SK-N-SH (cell line): ENCODE results near the gene KCNJ12. TPM values are rescaled to one million over a fixed set of nuclear protein-coding genes. Genes with fewer than 3 reads are reported as not detected.

Experiments used
- CTCF ChIA-PET: fragments of 300-600, 350-600 bp; formaldehyde crosslinking; extraction: SDS; loops from one replicate; lab custom pipeline; 2021; lab: Yijun Ruan, JAX
- POLR2A ChIA-PET: fragments of 350-600 bp; sonication (Branson Sonifier 250); formaldehyde crosslinking; extraction: SDS; loops from one replicate; lab custom pipeline; 2020; ENCODE audit warnings: antibody characterized with exemption, inconsistent platforms; lab: Yijun Ruan, JAX
- DNase-seq: peaks from one replicate; pipeline ENCODE4 v3.0.0; 2012
- H2AFZ ChIP-seq: fragments of 200-600 bp; sonication (generic); 2 replicates; pipeline ENCODE4 v1.8.1; 2016; ENCODE audit warnings: antibody characterized with exemption, mild to moderate bottlenecking, low read depth
- H3F3A ChIP-seq: fragments of 200-600 bp; sonication (generic); replicated peaks from 2 replicates; pipeline ENCODE3; 2016; ENCODE audit warnings: antibody characterized with exemption, mild to moderate bottlenecking; ENCODE audit not compliant: insufficient read depth
- H3K27ac ChIP-seq, 2 experiments: fragments of 200-500 bp in 1 of 2; fragments of 200-600 bp in 1 of 2; sonication (Bioruptor generic) in 1 of 2; sonication (generic), shearing (Covaris generic) in 1 of 2; 2 replicates each; pipeline versions ENCODE4 v1.5.1 to v1.6.1; 2014 to 2016; ENCODE audit warnings: low read depth in 2 of 2, inconsistent platforms in 1 of 2, low read length in 1 of 2, mild to moderate bottlenecking in 1 of 2, mixed read lengths in 1 of 2
- H3K27me3 ChIP-seq: fragments of 200-600 bp; sonication (generic), shearing (Covaris generic); 2 replicates; pipeline ENCODE4 v1.6.1; 2016; ENCODE audit warnings: mixed run types; ENCODE audit not compliant: insufficient read depth
- H3K36me3 ChIP-seq, 2 experiments: fragments of 200-500 bp in 1 of 2; fragments of 200-600 bp in 1 of 2; sonication (Bioruptor generic) in 1 of 2; sonication (generic) in 1 of 2; replicated peaks in 1 of 2; 2 replicates each; pipeline versions ENCODE3 to v1.5.1; 2014 to 2016; ENCODE audit warnings: low read length in 1 of 2, mild to moderate bottlenecking in 1 of 2; ENCODE audit not compliant: insufficient read depth in 2 of 2, control insufficient read depth in 1 of 2
- H3K4me1 ChIP-seq, 2 experiments: fragments of 200-500 bp in 1 of 2; fragments of 200-600 bp in 1 of 2; sonication (Bioruptor generic) in 1 of 2; sonication (generic), shearing (Covaris generic) in 1 of 2; 2 replicates each; pipeline versions ENCODE4 v1.5.1 to v1.6.1; 2014 to 2016; ENCODE audit warnings: low read depth in 1 of 2, low read length in 1 of 2, mixed run types in 1 of 2; ENCODE audit not compliant: insufficient read depth in 2 of 2, control insufficient read depth in 1 of 2
- H3K4me2 ChIP-seq: fragments of 200-600 bp; sonication (generic), shearing (Covaris generic); 2 replicates; pipeline ENCODE4 v1.6.1; 2017; ENCODE audit warnings: mixed run types
- H3K4me3 ChIP-seq, 2 experiments: fragments of 200-500 bp in 1 of 2; fragments of 200-600 bp in 1 of 2; sonication (Bioruptor generic) in 1 of 2; sonication (generic), shearing (Covaris generic) in 1 of 2; 2 replicates each; pipeline versions ENCODE4 v1.5.1 to v1.8.1; 2014 to 2016; ENCODE audit warnings: low read depth in 2 of 2, inconsistent platforms in 1 of 2, low read length in 1 of 2, mild to moderate bottlenecking in 1 of 2, mixed read lengths in 1 of 2, moderate library complexity in 1 of 2
- H3K79me2 ChIP-seq: fragments of 200-600 bp; sonication (generic); 2 replicates; pipeline ENCODE4 v1.8.1; 2017; ENCODE audit warnings: mild to moderate bottlenecking; ENCODE audit not compliant: insufficient read depth
- H3K9ac ChIP-seq: fragments of 200-600 bp; sonication (generic); 2 replicates; pipeline ENCODE4 v1.6.1; 2017; ENCODE audit warnings: mixed run types
- H3K9me2 ChIP-seq: fragments of 200-600 bp; sonication (generic); 2 replicates; pipeline ENCODE4 v1.6.1; 2017; ENCODE audit warnings: mixed run types
- H3K9me3 ChIP-seq: fragments of 200-600 bp; sonication (generic); 2 replicates; pipeline ENCODE4 v1.6.1; 2017; ENCODE audit warnings: mixed run types, mild to moderate bottlenecking, moderate library complexity
- H4K20me1 ChIP-seq: fragments of 200-600 bp; sonication (generic); 2 replicates; pipeline ENCODE4 v1.6.1; 2017; ENCODE audit warnings: mild to moderate bottlenecking, mixed run types; ENCODE audit not compliant: insufficient read depth
- ELF1 ChIP-seq: IDR thresholded peaks from 2 replicates; pipeline ENCODE4 v1.4.0; 2012
- EZH2phosphoT487 ChIP-seq: fragments of 200-600 bp; sonication (generic); IDR thresholded peaks from 2 replicates; pipeline ENCODE4 v1.6.1; 2017; ENCODE audit warnings: low read depth, mixed run types, mild to moderate bottlenecking, antibody characterized with exemption, moderate library complexity, borderline replicate concordance
- FOSL2 ChIP-seq: IDR thresholded peaks from 2 replicates; pipeline ENCODE4 v1.4.0; 2012; ENCODE audit warnings: low read depth, mild to moderate bottlenecking, moderate library complexity, borderline replicate concordance
- FOXJ3 ChIP-seq: sonication (generic); formaldehyde crosslinking; IDR thresholded peaks from 2 replicates; pipeline ENCODE4 v1.5.1; 2020; ENCODE audit warnings: mild to moderate bottlenecking, missing genetic modification reagents
- GABPA ChIP-seq: IDR thresholded peaks from 2 replicates; pipeline ENCODE4 v1.4.0; 2012; ENCODE audit warnings: low read depth, mild to moderate bottlenecking
- GATA2 ChIP-seq: sonication (generic); formaldehyde crosslinking; IDR thresholded peaks from 2 replicates; pipeline ENCODE4 v1.5.0; 2020; ENCODE audit warnings: mild to moderate bottlenecking, missing genetic modification reagents
- JUND ChIP-seq: IDR thresholded peaks from 2 replicates; pipeline ENCODE4 v1.4.0; 2012
- MEF2A ChIP-seq: IDR thresholded peaks from 2 replicates; pipeline ENCODE4 v1.4.0; 2012; ENCODE audit warnings: low read depth, borderline replicate concordance
- NRF1 ChIP-seq: IDR thresholded peaks from 2 replicates; pipeline ENCODE4 v1.6.1; 2012; ENCODE audit warnings: low read depth, mild to moderate bottlenecking, low read length
- POLR2AphosphoS5 ChIP-seq: IDR thresholded peaks from 2 replicates; pipeline ENCODE4 v1.6.1; 2012; ENCODE audit warnings: low read depth, low read length
- RCOR1 ChIP-seq: fragments of 150-350 bp; IDR thresholded peaks from 2 replicates; pipeline ENCODE4 v1.6.1; 2017; ENCODE audit warnings: antibody characterized with exemption, low read length
- RXRA ChIP-seq: IDR thresholded peaks from 2 replicates; pipeline ENCODE4 v1.4.0; 2012; ENCODE audit warnings: low read depth, mild to moderate bottlenecking, borderline replicate concordance
- SIN3A ChIP-seq: IDR thresholded peaks from 2 replicates; pipeline ENCODE4 v1.6.1; 2012; ENCODE audit warnings: low read depth, mild to moderate bottlenecking, low read length, moderate library complexity, borderline replicate concordance
- TAF1 ChIP-seq: IDR thresholded peaks from 2 replicates; pipeline ENCODE4 v1.6.1; 2012; ENCODE audit warnings: low read depth, mild to moderate bottlenecking, low read length, moderate library complexity, borderline replicate concordance
- TCF12 ChIP-seq: IDR thresholded peaks from 2 replicates; pipeline ENCODE4 v1.4.0; 2012
- USF2 ChIP-seq: fragments of 150-350 bp; IDR thresholded peaks from 2 replicates; pipeline ENCODE4 v1.6.1; 2017; ENCODE audit warnings: antibody characterized with exemption, low read length, low read depth, borderline replicate concordance
- YY1 ChIP-seq: IDR thresholded peaks from 2 replicates; pipeline ENCODE4 v1.4.0; 2012; ENCODE audit warnings: low read depth, mild to moderate bottlenecking
- ZBTB33 ChIP-seq: IDR thresholded peaks from 2 replicates; pipeline ENCODE4 v1.4.0; 2012; ENCODE audit warnings: low read depth, borderline replicate concordance
- WGBS: methylation state at CpG from one replicate; pipeline ENCODE4 v1.1.6; 2017; ENCODE audit warnings: low lambda C conversion rate; 5-methylcytosine and 5-hydroxymethylcytosine counted together
- polyA plus RNA-seq, 3 experiments: library from polyadenylated mRNA; depleted of rRNA; stranded (reverse); fragments of >200 nt; gene quantifications; 2 replicates each; pipeline ENCODE4 v1.2.3, GENCODE V29; 2012
- TF ChIP-seq, protein P1 (sequence below): IDR thresholded peaks from 2 replicates; pipeline ENCODE4 v1.4.0; 2012; ENCODE audit warnings: low read depth, borderline replicate concordance

KCNJ12 gene
- polyA plus RNA-seq, 1 of the 3 experiments (the other 2 are of a cell fraction), result 0.36 TPM

GRCh38 chr17:21369395-21369794 lies 6.8 kb upstream of the KCNJ12 start (continued):
- TF ChIP-seq ZBTB33 (no peak), JUND (no peak), GATA2 (no peak), POLR2AphosphoS5 (no peak), MEF2A (no peak)

DNA sequence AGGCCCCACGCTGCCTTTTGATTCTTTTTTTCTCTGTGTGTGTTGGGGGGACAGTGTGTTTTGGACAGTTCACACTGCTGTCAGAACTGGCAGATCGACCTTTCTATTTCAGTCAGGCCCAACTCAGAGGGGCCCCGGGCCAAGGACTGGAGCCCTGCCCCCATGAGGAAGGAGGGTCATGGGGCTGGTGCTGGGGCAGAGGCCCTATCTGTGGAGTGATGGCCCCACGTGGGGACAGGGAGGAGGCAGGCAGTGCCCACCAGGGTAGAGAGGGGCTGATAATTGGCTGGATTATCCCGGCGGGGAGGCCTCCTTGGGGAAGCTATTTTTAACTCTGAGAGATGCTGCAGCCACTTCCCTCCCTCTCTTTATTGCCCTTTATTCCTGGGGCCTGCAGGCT lies 5.7 kb upstream of the KCNJ12 start:
- no peak overlapping the region for H3K4me2 ChIP-seq
- POLR2A ChIA-PET, result interaction anchor here (1.4 kb wide), 1 partner anchor 13 kb away, joined by 3 read pairs; no protein-coding TSS in a partner anchor
- H3K4me3 ChIP-seq, result no peak overlapping the region
- no peaks in the 10 kb centered on the region for H3F3A ChIP-seq
- no peaks in the 10 kb centered on the region for H3K9me3 ChIP-seq
- no peaks in the 10 kb centered on the region for H3K79me2 ChIP-seq
- CTCF ChIA-PET, result interaction anchor here (1.4 kb wide), 1 partner anchor 90 kb away, joined by 3 read pairs; no protein-coding TSS in a partner anchor
- TF ChIP-seq NRF1, result no peak
- TF ChIP-seq, protein P1, sequence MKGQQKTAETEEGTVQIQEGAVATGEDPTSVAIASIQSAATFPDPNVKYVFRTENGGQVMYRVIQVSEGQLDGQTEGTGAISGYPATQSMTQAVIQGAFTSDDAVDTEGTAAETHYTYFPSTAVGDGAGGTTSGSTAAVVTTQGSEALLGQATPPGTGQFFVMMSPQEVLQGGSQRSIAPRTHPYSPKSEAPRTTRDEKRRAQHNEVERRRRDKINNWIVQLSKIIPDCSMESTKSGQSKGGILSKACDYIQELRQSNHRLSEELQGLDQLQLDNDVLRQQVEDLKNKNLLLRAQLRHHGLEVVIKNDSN, result no peak
- no peak for TF ChIP-seq USF2
- TF ChIP-seq SIN3A, result no peak
- no peak for TF ChIP-seq POLR2AphosphoS5
- TF ChIP-seq ELF1, result no peak
- TF ChIP-seq RCOR1, result no peak
- no peak for TF ChIP-seq FOSL2
- no peak for TF ChIP-seq YY1
- no peak for TF ChIP-seq EZH2phosphoT487
- TF ChIP-seq TAF1, result no peak
- TF ChIP-seq TCF12, result no peak
- no peak for TF ChIP-seq GABPA
- no peak for TF ChIP-seq FOXJ3 (CRISPR knock-in tag)
- TF ChIP-seq RXRA, result no peak
- H3K36me3 ChIP-seq, result no peaks in the 10 kb centered on the region
- H2AFZ ChIP-seq, result no peak overlapping the region
- H3K27me3 ChIP-seq, result peaks cover 2% of the 10 kb centered on the region
- no peak for DNase-seq
- 70% methylated on average over 6 of the region's 6 CpGs for WGBS
- H3K27ac ChIP-seq, result no peak overlapping the region
- no peaks in the 10 kb centered on the region for H4K20me1 ChIP-seq
- H3K9ac ChIP-seq, result no peak overlapping the region
- H3K9me2 ChIP-seq, result no peaks in the 10 kb centered on the region
- peaks cover 0 to 7% of the 10 kb centered on the region in 2 experiments; a peak in 1 of 4 replicates for H3K4me1 ChIP-seq
